Subcutaneous abdominal adipose tissue (tissue), 5 donors: ENCODE measurements around the gene ASTN2.

ENCODE experiments used
- H3K27ac ChIP-seq: one replicate; pipeline ENCODE4 v1.7.0; 2013; ENCODE audit warnings: low read depth, mild to moderate bottlenecking, inconsistent platforms, low read length, moderate library complexity
- H3K27me3 ChIP-seq, 5 donors: one replicate each; pipeline ENCODE4 v1.7.0; 2013; ENCODE audit warnings: low read length in 5 of 5, inconsistent platforms in 1 of 5; ENCODE audit not compliant: control insufficient read depth in 5 of 5, insufficient read depth in 4 of 5
- H3K36me3 ChIP-seq, 5 donors: one replicate each; pipeline ENCODE4 v1.7.0; 2013; ENCODE audit warnings: low read length in 5 of 5; ENCODE audit not compliant: control insufficient read depth in 5 of 5, insufficient read depth in 5 of 5
- H3K4me1 ChIP-seq, 5 donors: one replicate each; pipeline ENCODE4 v1.7.0; 2013; ENCODE audit warnings: low read length in 5 of 5, mild to moderate bottlenecking in 3 of 5, moderate library complexity in 1 of 5; ENCODE audit not compliant: control insufficient read depth in 5 of 5, insufficient read depth in 5 of 5
- H3K4me3 ChIP-seq, 5 donors: one replicate each; pipeline ENCODE4 v1.7.0; 2013; ENCODE audit warnings: low read length in 5 of 5, low read depth in 1 of 5
- H3K9ac ChIP-seq, 5 donors: one replicate each; pipeline ENCODE4 v1.7.0; 2013; ENCODE audit warnings: low read length in 5 of 5, mild to moderate bottlenecking in 4 of 5, moderate library complexity in 3 of 5
- H3K9me3 ChIP-seq, 5 donors: one replicate each; pipeline ENCODE4 v1.7.0; 2013; ENCODE audit warnings: low read length in 5 of 5; ENCODE audit not compliant: control insufficient read depth in 5 of 5
- donor health status: healthy.
- donor health status: healthy.
- donor health status: healthy.
- donor health status: healthy.
- donor health status: healthy.

Gene ASTN2

DNA sequence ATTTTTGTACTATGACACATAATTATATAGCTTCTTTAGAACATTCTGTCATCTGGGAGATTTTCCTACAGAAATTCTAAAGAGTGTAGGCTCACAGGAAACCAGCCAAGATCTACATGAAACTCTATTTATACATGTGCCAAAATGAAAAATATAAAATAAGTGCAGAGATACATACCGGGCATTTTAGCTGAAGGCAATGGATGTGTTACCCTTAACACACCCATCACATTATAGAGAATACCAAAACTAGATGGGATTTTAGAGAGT lies 601.9 kb downstream of the ASTN2 start:
- no peak overlapping the region for H3K9ac ChIP-seq
- peaks cover 0 to 3% (median 0%) of the 10 kb centered on the region in 5 donors for H3K27me3 ChIP-seq

DNA sequence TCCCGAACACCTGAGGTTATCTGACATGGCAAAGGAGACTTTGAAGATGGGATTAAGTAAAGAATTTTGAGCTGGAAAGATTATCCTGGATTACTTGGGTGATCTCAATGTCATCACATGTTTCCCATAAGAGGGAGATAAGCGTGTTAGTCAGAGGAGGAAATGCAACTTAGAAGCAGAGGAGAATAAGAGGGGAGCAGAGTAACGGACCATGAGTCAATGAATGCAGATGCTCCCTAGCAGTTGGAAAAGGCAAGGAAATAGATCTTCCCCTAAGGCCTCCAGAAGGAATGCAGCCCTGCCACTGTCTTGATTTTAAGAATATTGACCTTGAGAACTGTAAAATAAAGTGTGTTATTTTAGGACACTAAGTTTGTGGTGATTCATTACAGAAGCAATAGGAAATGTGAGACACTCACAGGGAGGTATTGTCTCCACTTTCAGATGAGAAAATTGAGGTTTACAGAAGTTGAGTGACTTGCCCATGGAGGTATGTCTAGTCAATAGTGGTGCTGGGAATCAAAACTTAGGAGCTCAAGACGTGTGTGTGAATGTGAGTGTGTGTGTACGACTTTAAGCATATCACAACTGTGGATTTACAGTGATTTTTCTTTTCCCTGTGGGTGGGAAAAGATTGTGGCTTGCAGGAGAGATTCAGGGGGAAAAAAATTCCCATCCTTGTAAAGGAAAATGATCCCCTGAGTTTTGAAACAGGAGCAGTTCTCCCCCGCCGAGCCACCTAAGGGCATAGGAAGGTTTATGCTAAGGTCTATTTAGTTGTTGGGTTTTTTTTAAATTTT lies 602.4 kb downstream of the ASTN2 start:
- Histone ChIP-seq H3K27me3 (peaks cover 0 to 3% (median 0%) of the 10 kb centered on the region in 5 donors), H3K36me3 (no peaks in the 10 kb centered on the region), H3K4me1 (no peaks in the 10 kb centered on the region), H3K4me3 (no peak overlapping the region), H3K27ac (no peak overlapping the region), H3K9ac (no peak overlapping the region), H3K9me3 (no peaks in the 10 kb centered on the region)

More for the DNA sequence above, 601.9 kb downstream of the ASTN2 start:
- no peaks in the 10 kb centered on the region for H3K9me3 ChIP-seq
- H3K4me3 ChIP-seq: no peak overlapping the region
- H3K4me1 ChIP-seq: no peaks in the 10 kb centered on the region
- H3K36me3 ChIP-seq: no peaks in the 10 kb centered on the region
- no peak overlapping the region for H3K27ac ChIP-seq

DNA sequence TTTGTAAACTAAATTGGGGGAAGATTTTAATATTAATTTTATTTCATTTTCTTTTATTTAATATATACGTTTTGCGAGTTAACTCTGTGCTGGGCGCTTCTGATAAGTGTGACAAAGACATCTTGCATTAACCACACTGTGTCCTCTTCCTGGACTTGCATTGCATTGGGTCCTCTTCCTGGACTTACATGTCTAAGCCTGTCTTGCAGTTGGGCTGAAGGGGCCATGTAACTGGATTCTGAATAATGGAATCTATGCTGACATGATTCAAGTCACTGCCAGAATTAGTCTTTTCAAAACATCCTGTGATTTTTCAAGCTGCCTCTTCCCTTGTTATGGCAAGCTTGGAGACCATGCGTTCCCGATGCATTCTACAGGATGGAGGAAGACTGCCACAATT lies 605.2 kb downstream of the ASTN2 start:
- Histone ChIP-seq H3K36me3 (no peaks in the 10 kb centered on the region), H3K4me3 (no peak overlapping the region), H3K9me3 (no peaks in the 10 kb centered on the region), H3K9ac (no peak overlapping the region), H3K4me1 (no peaks in the 10 kb centered on the region), H3K27me3 (peaks cover 0 to 3% (median 0%) of the 10 kb centered on the region in 5 donors), H3K27ac (no peak overlapping the region)

DNA sequence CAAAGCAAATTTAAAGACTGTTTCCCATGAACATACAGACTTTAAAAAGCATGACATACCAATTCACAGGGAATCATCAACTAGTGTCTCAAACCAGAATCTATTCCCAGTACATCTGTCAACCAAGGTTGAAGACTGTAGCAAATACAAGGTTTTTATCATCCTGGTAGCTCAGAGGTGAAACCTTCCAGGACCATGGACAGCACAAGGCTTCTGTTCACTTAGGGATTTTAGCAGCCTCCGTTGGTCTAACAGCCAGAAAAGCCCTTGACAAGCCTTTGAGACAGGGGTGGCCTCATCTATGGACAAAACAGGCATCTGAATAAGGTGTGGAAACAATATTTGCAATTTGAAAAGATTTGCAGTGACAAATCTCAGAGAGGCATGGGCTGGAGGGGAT lies 608.8 kb downstream of the ASTN2 start:
- no peaks in the 10 kb centered on the region for H3K27me3 ChIP-seq
- no peaks in the 10 kb centered on the region for H3K9me3 ChIP-seq
- no peak overlapping the region for H3K4me3 ChIP-seq
- H3K36me3 ChIP-seq: no peaks in the 10 kb centered on the region
- no peaks in the 10 kb centered on the region for H3K4me1 ChIP-seq
- H3K9ac ChIP-seq: no peak overlapping the region
- no peak overlapping the region for H3K27ac ChIP-seq

DNA sequence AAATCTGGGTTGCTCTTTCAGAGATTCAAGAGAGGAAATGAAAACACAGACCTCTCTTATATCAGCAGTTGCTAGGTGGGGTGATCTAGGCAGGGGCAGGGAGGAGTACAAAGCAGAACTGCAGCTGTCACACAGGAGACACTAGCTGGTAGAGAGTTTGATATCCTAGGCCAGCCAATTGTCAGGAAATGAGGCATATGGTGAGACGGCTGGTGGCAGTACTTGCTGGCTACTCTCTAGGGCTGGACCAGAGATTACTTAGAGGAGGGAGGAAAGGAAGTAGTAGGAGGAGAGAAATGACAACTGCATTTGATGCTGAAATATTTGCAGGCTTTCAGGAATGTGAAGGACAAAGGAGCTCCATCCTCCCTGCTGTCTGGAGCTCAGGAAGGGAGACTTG lies 614.0 kb downstream of the ASTN2 start:
- Histone ChIP-seq H3K9me3 (no peaks in the 10 kb centered on the region), H3K9ac (no peak overlapping the region), H3K27me3 (peaks cover 0 to 4% (median 0%) of the 10 kb centered on the region in 5 donors), H3K27ac (no peak overlapping the region), H3K36me3 (no peaks in the 10 kb centered on the region), H3K4me1 (no peaks in the 10 kb centered on the region), H3K4me3 (no peak overlapping the region)

DNA sequence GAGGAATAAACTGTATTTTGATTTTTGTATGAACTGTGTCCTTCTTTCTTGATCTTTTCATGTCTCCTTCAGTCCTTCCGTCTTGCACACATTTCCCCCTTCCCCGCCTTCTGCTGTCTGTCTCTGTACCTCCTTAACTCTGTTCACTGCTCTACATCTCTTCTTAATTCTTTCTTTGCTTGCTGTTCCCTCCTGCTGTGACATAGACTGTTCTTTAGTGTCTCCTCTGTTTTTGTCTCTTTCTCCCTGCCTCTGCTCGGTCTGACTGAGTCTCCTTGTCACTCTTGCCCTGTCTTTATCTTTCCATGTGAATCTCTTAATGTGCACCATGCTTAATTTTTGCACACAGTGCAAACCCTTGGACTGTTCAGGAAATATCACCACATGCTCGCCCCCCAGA lies 614.8 kb downstream of the ASTN2 start:
- no peaks in the 10 kb centered on the region for H3K9me3 ChIP-seq
- no peaks in the 10 kb centered on the region for H3K4me1 ChIP-seq
- H3K9ac ChIP-seq: no peak overlapping the region
- no peak overlapping the region for H3K27ac ChIP-seq
- no peaks in the 10 kb centered on the region for H3K36me3 ChIP-seq
- peaks cover 0 to 4% (median 0%) of the 10 kb centered on the region in 5 donors for H3K27me3 ChIP-seq
- H3K4me3 ChIP-seq: no peak overlapping the region

DNA sequence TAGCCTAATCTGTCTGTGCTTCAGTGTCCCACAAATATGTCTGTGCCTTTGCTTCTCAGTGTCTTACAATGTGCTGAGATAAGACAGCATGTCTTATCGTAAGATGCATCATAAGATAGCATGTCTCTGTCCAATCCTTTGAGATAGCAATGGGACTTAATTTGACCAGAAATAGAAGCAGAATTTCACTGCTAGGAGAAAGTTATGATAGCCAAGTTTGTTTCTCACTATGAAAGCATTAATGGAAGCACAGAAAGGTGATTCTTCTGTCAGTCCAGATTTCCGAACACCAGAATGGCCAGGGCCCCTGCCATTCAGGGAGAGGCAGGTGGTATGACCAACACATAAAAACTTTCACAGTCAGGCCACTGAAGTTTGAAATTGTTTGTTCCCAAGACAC lies 616.3 kb downstream of the ASTN2 start:
- H3K9ac ChIP-seq: no peak overlapping the region
- no peak overlapping the region for H3K27ac ChIP-seq
- no peaks in the 10 kb centered on the region for H3K36me3 ChIP-seq
- H3K4me1 ChIP-seq: no peaks in the 10 kb centered on the region
- H3K27me3 ChIP-seq: peaks cover 0 to 4% (median 0%) of the 10 kb centered on the region in 5 donors
- no peak overlapping the region for H3K4me3 ChIP-seq
- no peaks in the 10 kb centered on the region for H3K9me3 ChIP-seq

DNA sequence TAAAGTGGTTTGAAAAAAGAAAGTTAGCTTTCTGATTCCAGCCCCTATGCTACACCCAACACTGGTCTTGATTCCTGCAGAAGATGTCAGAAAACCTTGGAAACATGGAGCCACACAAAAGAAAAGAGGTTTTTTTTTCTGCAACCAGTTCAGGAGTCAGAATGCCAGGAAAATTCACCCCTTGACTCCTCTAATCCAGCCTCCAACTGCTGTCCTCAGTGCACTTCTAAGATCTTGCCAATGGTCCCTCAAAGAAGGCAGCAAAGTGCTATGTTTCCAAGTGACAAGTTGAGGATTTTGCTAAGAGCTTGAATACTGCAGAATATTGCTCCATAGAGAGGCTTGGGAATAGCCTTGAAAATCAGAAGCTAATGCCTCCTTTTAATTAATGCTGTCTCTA lies 617.6 kb downstream of the ASTN2 start:
- no peaks in the 10 kb centered on the region for H3K36me3 ChIP-seq
- H3K4me3 ChIP-seq: no peak overlapping the region
- no peaks in the 10 kb centered on the region for H3K9me3 ChIP-seq
- H3K4me1 ChIP-seq: no peaks in the 10 kb centered on the region
- no peak overlapping the region for H3K27ac ChIP-seq
- H3K9ac ChIP-seq: no peak overlapping the region
- H3K27me3 ChIP-seq: peaks cover 0 to 4% (median 0%) of the 10 kb centered on the region in 5 donors

DNA sequence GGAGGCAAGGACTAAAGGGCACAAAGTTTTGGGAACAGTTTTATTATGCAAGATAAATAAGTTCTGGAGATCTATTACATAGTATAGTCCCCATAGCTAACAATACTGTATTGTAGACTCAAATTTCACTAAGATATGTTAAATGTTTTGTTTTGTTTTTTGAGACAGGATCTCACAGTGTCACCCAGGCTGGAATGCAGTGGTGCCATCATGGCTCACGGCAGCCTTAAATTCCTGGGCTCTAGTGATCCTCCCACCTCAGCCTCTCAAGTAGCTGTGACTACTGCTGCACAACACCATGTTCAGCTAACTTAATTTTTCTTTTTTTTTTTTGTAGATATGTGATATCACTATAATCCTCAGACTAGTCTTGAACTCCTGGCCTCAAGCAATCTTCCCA lies 618.2 kb downstream of the ASTN2 start:
- H3K9ac ChIP-seq: no peak overlapping the region
- H3K27ac ChIP-seq: no peak overlapping the region
- no peaks in the 10 kb centered on the region for H3K36me3 ChIP-seq
- H3K27me3 ChIP-seq: peaks cover 0 to 4% (median 0%) of the 10 kb centered on the region in 5 donors
- no peaks in the 10 kb centered on the region for H3K4me1 ChIP-seq
- no peaks in the 10 kb centered on the region for H3K9me3 ChIP-seq
- H3K4me3 ChIP-seq: no peak overlapping the region

DNA sequence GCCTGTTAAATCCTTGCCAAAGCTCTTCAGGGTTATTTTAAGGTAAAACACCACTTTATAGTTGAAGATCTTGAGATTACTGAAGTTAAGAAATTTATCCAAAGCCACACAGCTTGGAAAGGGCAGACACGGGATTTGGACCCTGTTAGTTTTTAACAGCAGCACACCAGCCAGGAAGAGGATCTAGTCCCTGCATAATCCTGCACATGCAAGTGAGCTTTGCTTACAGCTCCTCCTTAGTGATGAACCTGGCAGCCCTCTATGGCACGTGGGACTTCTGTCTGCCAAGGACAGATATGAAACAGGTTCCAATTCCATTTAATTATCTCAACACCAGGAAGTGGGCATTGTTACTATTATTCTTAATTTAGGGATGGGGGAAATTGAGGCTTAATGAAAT lies 619.0 kb downstream of the ASTN2 start:
- H3K27ac ChIP-seq: no peak overlapping the region
- no peaks in the 10 kb centered on the region for H3K4me1 ChIP-seq
- no peak overlapping the region for H3K9ac ChIP-seq
- H3K27me3 ChIP-seq: peaks cover 0 to 3% (median 0%) of the 10 kb centered on the region in 5 donors
- H3K36me3 ChIP-seq: no peaks in the 10 kb centered on the region
- no peak overlapping the region for H3K4me3 ChIP-seq
- H3K9me3 ChIP-seq: no peaks in the 10 kb centered on the region
